Chondrocyte (in vitro differentiated cells): ENCODE results near the gene TNNI3K. TPM values are rescaled to one million over a fixed set of nuclear protein-coding genes. Genes with fewer than 3 reads are reported as not detected.

ENCODE experiments used
- DNase-seq: peaks from one replicate; pipeline ENCODE4 v3.0.0; 2021; ENCODE audit warnings: mixed read lengths, low spot score
- H3K27ac Mint-ChIP-seq: one replicate; pipeline ENCODE4 v1.8.0; 2021; ENCODE audit warnings: mild to moderate bottlenecking, moderate library complexity, mixed read lengths; ENCODE audit not compliant: unreplicated experiment
- H3K27me3 Mint-ChIP-seq: 2 replicates; pipeline ENCODE4 v1.8.0; 2021; ENCODE audit warnings: low read depth, mixed read lengths
- H3K36me3 Mint-ChIP-seq: 2 replicates; pipeline ENCODE4 v1.8.0; 2021; ENCODE audit warnings: low read depth, mixed read lengths
- H3K4me1 Mint-ChIP-seq: 2 replicates; pipeline ENCODE4 v1.8.0; 2021; ENCODE audit warnings: low read depth, mild to moderate bottlenecking, mixed read lengths
- H3K4me3 Mint-ChIP-seq: one replicate; pipeline ENCODE4 v1.8.0; 2021; ENCODE audit warnings: mild to moderate bottlenecking, moderate library complexity, mixed read lengths; ENCODE audit not compliant: unreplicated experiment
- H3K9me3 Mint-ChIP-seq: 2 replicates; pipeline ENCODE4 v1.8.0; 2021; ENCODE audit warnings: low read depth, mixed read lengths
- CTCF ChIP-seq: fragments of 200-600 bp; sonication (generic); IDR thresholded peaks from 2 replicates; pipeline ENCODE4 v1.5.0; 2021; ENCODE audit warnings: antibody characterized with exemption, mild to moderate bottlenecking, moderate library complexity
- total RNA-seq: library from RNA; stranded (reverse); gene quantifications from 3 replicates; pipeline ENCODE4 v1.2.1, GENCODE V29; 2021

TNNI3K gene
- total RNA-seq, 1 donor from 2014 or later = not detected

- H3K27ac Mint-ChIP-seq = no peak overlapping the region
- peak; percentile 86 for DNase-seq
- H3K9me3 Mint-ChIP-seq = no peaks in the 10 kb centered on the region
- peaks cover 23% of the 10 kb centered on the region for H3K27me3 Mint-ChIP-seq
- no peaks in the 10 kb centered on the region for H3K36me3 Mint-ChIP-seq
- no peak overlapping the region for H3K4me3 Mint-ChIP-seq
- TF ChIP-seq CTCF = no peak
- peaks cover 6% of the 10 kb centered on the region for H3K4me1 Mint-ChIP-seq
Observed at GRCh38 chr1:74465193-74465681, 230.1 kb downstream of the TNNI3K start.

- no peak overlapping the region for H3K27ac Mint-ChIP-seq
- no peak for TF ChIP-seq CTCF
- DNase-seq = no peak
Observed at GRCh38 chr1:74467786-74468377, 232.7 kb downstream of the TNNI3K start.

GRCh38 chr1:74468982-74469603, 233.9 kb downstream of the TNNI3K start:
- no peak for DNase-seq
- TF ChIP-seq CTCF = peak; percentile 92
- Mint-ChIP-seq H3K4me3 (no peak overlapping the region), H3K4me1 (peaks cover 7% of the 10 kb centered on the region), H3K27me3 (peaks cover 38% of the 10 kb centered on the region), H3K36me3 (no peaks in the 10 kb centered on the region), H3K9me3 (no peaks in the 10 kb centered on the region), H3K27ac (no peak overlapping the region)

More at GRCh38 chr1:74467786-74468377, 232.7 kb downstream of the TNNI3K start:
- H3K4me1 Mint-ChIP-seq = peaks cover 13% of the 10 kb centered on the region
- no peaks in the 10 kb centered on the region for H3K36me3 Mint-ChIP-seq
- H3K9me3 Mint-ChIP-seq = no peaks in the 10 kb centered on the region
- peaks cover 38% of the 10 kb centered on the region for H3K27me3 Mint-ChIP-seq
- no peak overlapping the region for H3K4me3 Mint-ChIP-seq

- peaks cover 7% of the 10 kb centered on the region for H3K4me1 Mint-ChIP-seq
- no peak overlapping the region for H3K27ac Mint-ChIP-seq
- no peak for DNase-seq
- no peak for TF ChIP-seq CTCF
- no peak overlapping the region for H3K4me3 Mint-ChIP-seq
- peaks cover 38% of the 10 kb centered on the region for H3K27me3 Mint-ChIP-seq
- no peaks in the 10 kb centered on the region for H3K36me3 Mint-ChIP-seq
- H3K9me3 Mint-ChIP-seq = no peaks in the 10 kb centered on the region
Observed at GRCh38 chr1:74470251-74470650, 235.1 kb downstream of the TNNI3K start.

- no peak overlapping the region for H3K4me3 Mint-ChIP-seq
- TF ChIP-seq CTCF = no peak
- H3K4me1 Mint-ChIP-seq = peaks cover 7% of the 10 kb centered on the region
- no peaks in the 10 kb centered on the region for H3K36me3 Mint-ChIP-seq
- H3K27ac Mint-ChIP-seq = no peak overlapping the region
- peaks cover 41% of the 10 kb centered on the region for H3K27me3 Mint-ChIP-seq
- no peaks in the 10 kb centered on the region for H3K9me3 Mint-ChIP-seq
- DNase-seq = no peak
Observed at GRCh38 chr1:74470936-74471335, 235.7 kb downstream of the TNNI3K start.
